Mucosa of descending colon (tissue), 3 donors: ENCODE data around the gene PERM1. TPM values are rescaled to one million over a fixed set of nuclear protein-coding genes. Genes with fewer than 3 reads are reported as not detected.

Source experiments
- ATAC-seq: fragments of 200-7000 bp; cut with Tn5 transposase; one replicate; pipeline ENCODE4 v1.9.1; 2020; ENCODE audit warnings: mild to moderate bottlenecking, moderate library complexity
- DNase-seq, 3 donors: peaks; one replicate each; pipeline ENCODE4 v3.0.0-alpha.2; 2020
- H3K36me3 ChIP-seq: fragments of 200-600 bp; one replicate; pipeline ENCODE4 v1.8.0; 2021; ENCODE audit warnings: low read depth, mild to moderate bottlenecking
- H3K4me1 ChIP-seq: fragments of 200-600 bp; one replicate; pipeline ENCODE4 v1.8.0; 2021; ENCODE audit warnings: low read depth, mild to moderate bottlenecking
- H3K4me3 ChIP-seq: fragments of 200-600 bp; one replicate; pipeline ENCODE4 v1.8.0; 2021; ENCODE audit warnings: mild to moderate bottlenecking
- H3K9me3 ChIP-seq: fragments of 200-600 bp; one replicate; pipeline ENCODE4 v1.8.0; 2021; ENCODE audit warnings: mild to moderate bottlenecking
- intact Hi-C, 2 donors: fragments of 100-400 bp; cut with DNase I in 1 of 2; cut with micrococcal nuclease in 1 of 2; formaldehyde crosslinking; loops; one replicate each; pipeline versions ENCODE4 v1.11.0 to v1.11.1; 2022; cut with DNase I, micrococcal nuclease
- total RNA-seq, 3 donors: library from RNA; stranded (reverse); fragmentation: NEBNext Ultra II Directional in 2 of 3; extraction: Animal tissue kit (Norgen Biotek cat#: 25700) in 2 of 3; gene quantifications; one replicate each; pipeline versions ENCODE4 v1.2.1 to v1.2.4, GENCODE V29; 2021 to 2023
- TF ChIP-seq, protein P1 (sequence below): fragments of 200-600 bp; IDR thresholded peaks from one replicate; pipeline ENCODE4 v1.8.0; 2022; ENCODE audit warnings: antibody characterized with exemption, mild to moderate bottlenecking
- donor health status: DM: no; HTN: no; CAD: no; lungs with moderate emphysema.
- donor health status: DM: no; HTN: no; CAD: no.
- donor health status: DM: no; HTN: yes; CAD: no.

The PERM1 gene
- total RNA-seq, 3 donors from 2014 or later: 0.24 TPM; not detected in 2

- peaks cover 37% of the 10 kb centered on the region for H3K4me1 ChIP-seq
- ATAC-seq (peak; percentile 10), DNase-seq (peak; percentile 54 to 67 (median 67))
- no peak overlapping the region for H3K4me3 ChIP-seq
- H3K9me3 ChIP-seq: no peaks in the 10 kb centered on the region
- TF ChIP-seq, protein P1, sequence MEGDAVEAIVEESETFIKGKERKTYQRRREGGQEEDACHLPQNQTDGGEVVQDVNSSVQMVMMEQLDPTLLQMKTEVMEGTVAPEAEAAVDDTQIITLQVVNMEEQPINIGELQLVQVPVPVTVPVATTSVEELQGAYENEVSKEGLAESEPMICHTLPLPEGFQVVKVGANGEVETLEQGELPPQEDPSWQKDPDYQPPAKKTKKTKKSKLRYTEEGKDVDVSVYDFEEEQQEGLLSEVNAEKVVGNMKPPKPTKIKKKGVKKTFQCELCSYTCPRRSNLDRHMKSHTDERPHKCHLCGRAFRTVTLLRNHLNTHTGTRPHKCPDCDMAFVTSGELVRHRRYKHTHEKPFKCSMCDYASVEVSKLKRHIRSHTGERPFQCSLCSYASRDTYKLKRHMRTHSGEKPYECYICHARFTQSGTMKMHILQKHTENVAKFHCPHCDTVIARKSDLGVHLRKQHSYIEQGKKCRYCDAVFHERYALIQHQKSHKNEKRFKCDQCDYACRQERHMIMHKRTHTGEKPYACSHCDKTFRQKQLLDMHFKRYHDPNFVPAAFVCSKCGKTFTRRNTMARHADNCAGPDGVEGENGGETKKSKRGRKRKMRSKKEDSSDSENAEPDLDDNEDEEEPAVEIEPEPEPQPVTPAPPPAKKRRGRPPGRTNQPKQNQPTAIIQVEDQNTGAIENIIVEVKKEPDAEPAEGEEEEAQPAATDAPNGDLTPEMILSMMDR: no peak
- H3K36me3 ChIP-seq: no peaks in the 10 kb centered on the region
- intact Hi-C loops: no loop called here
Observed at GRCh38 chr1:940107-941014, 41.5 kb downstream of the PERM1 start.

GRCh38 chr1:939511-940106 lies 42.3 kb downstream of the PERM1 start:
- TF ChIP-seq, protein P1: no peak
- Histone ChIP-seq H3K4me1 (peaks cover 37% of the 10 kb centered on the region), H3K36me3 (no peaks in the 10 kb centered on the region), H3K4me3 (no peak overlapping the region), H3K9me3 (no peaks in the 10 kb centered on the region)
- ATAC-seq (no peak), DNase-seq (no peak)
- intact Hi-C loops: no loop called here

- no peak for DNase-seq
- H3K4me1 ChIP-seq: peaks cover 37% of the 10 kb centered on the region
- intact Hi-C loops: no loop called here
- H3K36me3 ChIP-seq: no peaks in the 10 kb centered on the region
- no peak overlapping the region for H3K4me3 ChIP-seq
- H3K9me3 ChIP-seq: no peaks in the 10 kb centered on the region
- no peak for ATAC-seq
- TF ChIP-seq, protein P1: no peak
Observed at GRCh38 chr1:938711-939489, 43.0 kb downstream of the PERM1 start.

- Histone ChIP-seq H3K4me3 (no peak overlapping the region), H3K4me1 (peaks cover 35% of the 10 kb centered on the region), H3K9me3 (no peaks in the 10 kb centered on the region), H3K36me3 (no peaks in the 10 kb centered on the region)
- TF ChIP-seq, protein P1: no peak
- ATAC-seq: peak; percentile 76
- peak in 2 of 3 donors; percentile 63 to 71 for DNase-seq
- intact Hi-C loops: no loop called here
Observed at GRCh38 chr1:938088-938683, 43.7 kb downstream of the PERM1 start.

DNA sequence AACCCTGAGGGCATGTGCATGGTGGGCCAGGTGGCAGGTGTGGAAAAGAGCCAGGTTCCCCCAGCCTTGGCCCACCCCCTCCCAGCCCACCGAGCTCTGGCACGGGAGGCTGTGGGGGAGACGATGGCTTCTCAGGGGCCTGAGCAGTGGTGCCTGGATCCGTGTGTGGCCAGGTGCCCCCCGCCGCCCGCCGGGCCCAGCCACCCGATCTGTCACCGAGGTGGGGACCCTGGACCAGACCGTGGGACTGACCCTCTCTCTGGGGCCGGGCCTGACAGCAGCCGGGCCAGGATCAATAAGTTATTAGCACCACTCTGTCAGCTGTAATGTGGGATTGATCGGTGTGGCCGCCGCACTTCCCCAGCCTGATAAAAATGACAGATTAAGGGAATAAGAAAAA lies 44.4 kb downstream of the PERM1 start:
- Histone ChIP-seq H3K4me1 (peaks cover 32% of the 10 kb centered on the region), H3K9me3 (no peaks in the 10 kb centered on the region), H3K36me3 (no peaks in the 10 kb centered on the region), H3K4me3 (no peak overlapping the region)
- intact Hi-C loops: no loop called here
- ATAC-seq: no peak
- TF ChIP-seq, protein P1: no peak
- DNase-seq: no peak
